ENCODE data around the gene POLE2.
"Not testable (repeated sequence)": the region's sequence is repeated elsewhere in the genome, so short reads cannot be mapped to it uniquely, and the experiment has no call there.

Gene POLE2

GRCh38 chr14:49620182-49621113 lies 67.6 kb downstream of the POLE2 start, which contains the start of the genes MGAT2 and RPL36AL:
TSS of gene MGAT2 (plus strand) at chr14:49620799. CDS start at chr14:49621269, 470 bp downstream.
TSS of gene RPL36AL (minus strand) at chr14:49620626. CDS start at chr14:49619104, 1,522 bp downstream.
- H2AFZ ChIP-seq (ENCODE audit: low read length) = peak within 1 kb of the TSS; percentile 92
- H3F3A ChIP-seq (ENCODE audit: low read depth) = 0 out of 2 replicates have a peak, but pooled peaks cover 12% of the 10 kb centered on the region
- H3K27me3 ChIP-seq (ENCODE audit: insufficient read depth, low read length, poor library complexity, severe bottlenecking) = no peaks in the 10 kb centered on the region
- TF ChIP-seq, protein P1, sequence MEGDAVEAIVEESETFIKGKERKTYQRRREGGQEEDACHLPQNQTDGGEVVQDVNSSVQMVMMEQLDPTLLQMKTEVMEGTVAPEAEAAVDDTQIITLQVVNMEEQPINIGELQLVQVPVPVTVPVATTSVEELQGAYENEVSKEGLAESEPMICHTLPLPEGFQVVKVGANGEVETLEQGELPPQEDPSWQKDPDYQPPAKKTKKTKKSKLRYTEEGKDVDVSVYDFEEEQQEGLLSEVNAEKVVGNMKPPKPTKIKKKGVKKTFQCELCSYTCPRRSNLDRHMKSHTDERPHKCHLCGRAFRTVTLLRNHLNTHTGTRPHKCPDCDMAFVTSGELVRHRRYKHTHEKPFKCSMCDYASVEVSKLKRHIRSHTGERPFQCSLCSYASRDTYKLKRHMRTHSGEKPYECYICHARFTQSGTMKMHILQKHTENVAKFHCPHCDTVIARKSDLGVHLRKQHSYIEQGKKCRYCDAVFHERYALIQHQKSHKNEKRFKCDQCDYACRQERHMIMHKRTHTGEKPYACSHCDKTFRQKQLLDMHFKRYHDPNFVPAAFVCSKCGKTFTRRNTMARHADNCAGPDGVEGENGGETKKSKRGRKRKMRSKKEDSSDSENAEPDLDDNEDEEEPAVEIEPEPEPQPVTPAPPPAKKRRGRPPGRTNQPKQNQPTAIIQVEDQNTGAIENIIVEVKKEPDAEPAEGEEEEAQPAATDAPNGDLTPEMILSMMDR (conservative IDR thresholded peaks at IDR 0.05; ENCODE audit: low read length) = peak; percentile 14; the same call in 1 of the 2 replicates
- no peak for TF ChIP-seq EZH2phosphoT487 (IDR thresholded peaks at IDR 0.05; ENCODE audit: borderline replicate concordance)
- peaks cover 46% of the 10 kb centered on the region for H3K4me1 ChIP-seq (ENCODE audit: insufficient read depth, low read length, poor library complexity, severe bottlenecking)
- H3K36me3 ChIP-seq (ENCODE audit: insufficient read depth, low read length) = peaks cover 14% of the 10 kb centered on the region; the same call in 1 of the 2 replicates
- peaks cover 76% of the 10 kb centered on the region for H4K20me1 ChIP-seq (ENCODE audit: insufficient read depth, low read length, poor library complexity, severe bottlenecking)
- peaks cover 84% of the 10 kb centered on the region for H3K79me2 ChIP-seq (ENCODE audit: insufficient read depth, low read length)
- H3K9me2 ChIP-seq (replicated peaks; ENCODE audit: low read depth, low read length) = no peaks in the 10 kb centered on the region
- no peaks in the 10 kb centered on the region for H3K9me3 ChIP-seq (ENCODE audit: insufficient read depth, low read depth, low read length)
- H3K9ac ChIP-seq (ENCODE audit: low read depth, low read length, poor library complexity, severe bottlenecking) = peak within 1 kb of the TSS; percentile 96
- H3K4me2 ChIP-seq (ENCODE audit: low read depth, low read length, poor library complexity, severe bottlenecking) = peak within 1 kb of the TSS; percentile 98
- H3K4me3 ChIP-seq (ENCODE audit: low read length, poor library complexity, severe bottlenecking) = peak within 1 kb of the TSS; percentile 91

DNA sequence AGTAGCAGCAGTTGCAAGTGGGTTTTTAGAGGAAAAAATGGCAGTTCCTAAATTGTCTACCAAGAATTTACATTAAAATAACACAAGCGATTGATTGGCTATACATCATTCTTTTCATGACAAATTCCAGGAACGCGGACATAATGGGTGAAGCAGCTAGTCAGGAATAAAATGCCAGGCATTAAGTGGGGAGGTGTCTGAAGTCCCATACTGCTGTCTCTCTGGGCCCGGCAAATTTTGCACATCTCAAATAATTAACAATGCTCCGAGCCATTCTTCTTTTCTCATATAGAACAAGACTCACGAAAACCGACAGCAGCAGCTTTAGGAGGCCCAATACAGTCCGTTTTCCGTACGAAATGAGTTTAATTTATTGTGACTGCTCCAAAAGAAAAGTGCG lies 68.3 kb downstream of the POLE2 start:
- Histone ChIP-seq H3F3A (ENCODE audit: low read depth) (0 out of 2 replicates have a peak, but pooled peaks cover 6% of the 10 kb centered on the region), H3K36me3 (ENCODE audit: insufficient read depth, low read length) (peaks cover 16% of the 10 kb centered on the region; the same call in 1 of the 2 replicates), H2AFZ (ENCODE audit: low read length) (no peak overlapping the region), H3K4me1 (ENCODE audit: insufficient read depth, low read length, poor library complexity, severe bottlenecking) (peaks cover 46% of the 10 kb centered on the region), H3K9ac (ENCODE audit: low read depth, low read length, poor library complexity, severe bottlenecking) (peak overlapping the region; percentile 96), H3K9me2 (replicated peaks; ENCODE audit: low read depth, low read length) (no peaks in the 10 kb centered on the region), H3K9me3 (ENCODE audit: insufficient read depth, low read depth, low read length) (no peaks in the 10 kb centered on the region), H3K4me3 (ENCODE audit: low read length, poor library complexity, severe bottlenecking) (peak overlapping the region; percentile 91), H4K20me1 (ENCODE audit: insufficient read depth, low read length, poor library complexity, severe bottlenecking) (peaks cover 70% of the 10 kb centered on the region), H3K27me3 (ENCODE audit: insufficient read depth, low read length, poor library complexity, severe bottlenecking) (no peaks in the 10 kb centered on the region), H3K79me2 (ENCODE audit: insufficient read depth, low read length) (peaks cover 85% of the 10 kb centered on the region), H3K4me2 (ENCODE audit: low read depth, low read length, poor library complexity, severe bottlenecking) (peak overlapping the region; percentile 75)
- no peak for TF ChIP-seq EZH2phosphoT487 (IDR thresholded peaks at IDR 0.05; ENCODE audit: borderline replicate concordance)
- TF ChIP-seq, protein P1 (conservative IDR thresholded peaks at IDR 0.05; ENCODE audit: low read length) = no peak

DNA sequence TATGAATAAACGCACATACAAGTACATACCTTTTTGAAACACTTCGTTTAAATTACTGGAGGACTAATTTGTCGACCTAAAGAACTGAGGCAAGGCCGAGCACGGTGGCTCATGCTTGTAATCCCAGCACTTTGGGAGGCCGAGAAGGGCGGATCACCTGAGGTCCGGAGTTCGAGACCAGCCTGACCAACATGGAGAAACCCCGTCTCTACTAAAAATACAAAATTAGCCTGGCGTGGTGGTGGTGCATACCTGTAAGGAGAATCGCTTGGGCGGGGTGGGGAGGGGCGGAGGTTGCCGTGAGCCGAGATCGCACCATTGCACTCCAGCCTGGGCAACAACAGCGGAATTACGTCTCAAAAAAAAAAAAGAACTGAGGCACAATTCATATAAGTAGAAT lies 68.7 kb downstream of the POLE2 start:
- H3K4me2 ChIP-seq (ENCODE audit: low read depth, low read length, poor library complexity, severe bottlenecking) = peak overlapping the region; percentile 75
- H3K9ac ChIP-seq (ENCODE audit: low read depth, low read length, poor library complexity, severe bottlenecking) = peak overlapping the region; percentile 96
- peaks cover 81% of the 10 kb centered on the region for H3K79me2 ChIP-seq (ENCODE audit: insufficient read depth, low read length)
- H3K9me3 ChIP-seq (ENCODE audit: insufficient read depth, low read depth, low read length); H3K9me2 ChIP-seq (replicated peaks; ENCODE audit: low read depth, low read length); H3F3A ChIP-seq (ENCODE audit: low read depth); H3K27me3 ChIP-seq (ENCODE audit: insufficient read depth, low read length, poor library complexity, severe bottlenecking); H2AFZ ChIP-seq (ENCODE audit: low read length): not testable (repeated sequence)
- H3K36me3 ChIP-seq (ENCODE audit: insufficient read depth, low read length) = peaks cover 20% of the 10 kb centered on the region; the same call in 1 of the 2 replicates
- peaks cover 66% of the 10 kb centered on the region for H4K20me1 ChIP-seq (ENCODE audit: insufficient read depth, low read length, poor library complexity, severe bottlenecking)
- H3K4me3 ChIP-seq (ENCODE audit: low read length, poor library complexity, severe bottlenecking) = peak overlapping the region; percentile 91
- H3K4me1 ChIP-seq (ENCODE audit: insufficient read depth, low read length, poor library complexity, severe bottlenecking) = peaks cover 42% of the 10 kb centered on the region

Measured in Loucy (cell line).